Epithelial cell of proximal tubule (primary cell): ENCODE results near the gene SLC35B2. TPM values are rescaled to one million over a fixed set of nuclear protein-coding genes. Genes with fewer than 3 reads are reported as not detected.

ENCODE experiments used
- DNase-seq: peaks from one replicate; pipeline ENCODE4 v3.0.0-alpha.2; 2011; ENCODE audit warnings: low read depth
- H3K4me3 ChIP-seq: 2 replicates; pipeline ENCODE4 v1.5.1; 2011; ENCODE audit warnings: low read depth, mild to moderate bottlenecking, low read length
- CTCF ChIP-seq: conservative IDR thresholded peaks from 2 replicates; pipeline ENCODE4 v1.5.1; 2012; ENCODE audit warnings: low read depth, mild to moderate bottlenecking, low read length
- total RNA-seq: library from RNA; depleted of rRNA; stranded (reverse); fragments of >200 nt; gene quantifications from 2 replicates; pipeline ENCODE4 v1.2.3, GENCODE V29; 2015

Gene SLC35B2
- total RNA-seq, 1 donor from 2014 or later: 70.9 TPM

DNA sequence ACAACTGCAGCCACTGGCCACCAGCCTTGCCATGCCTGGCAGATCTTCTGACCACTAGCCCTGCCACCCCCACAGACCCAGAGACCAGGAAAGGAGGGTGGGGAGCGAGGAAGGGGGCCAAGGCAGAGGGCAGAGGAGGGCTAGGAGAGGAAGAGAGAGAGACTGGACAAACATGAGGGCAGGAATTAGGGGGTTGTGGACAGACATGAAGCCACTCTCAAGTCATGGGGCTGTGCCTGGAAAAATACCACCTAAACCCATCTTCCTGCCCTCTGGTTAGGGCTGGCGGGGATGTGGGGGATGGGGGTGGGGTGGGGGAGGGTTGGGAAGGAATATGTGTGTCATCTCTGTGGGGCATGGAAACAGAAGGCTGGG, 35.4 kb downstream of the SLC35B2 start:
- no peak for TF ChIP-seq CTCF
- DNase-seq: no peak
- peak overlapping the region; percentile 27 for H3K4me3 ChIP-seq

- DNase-seq: no peak
- TF ChIP-seq CTCF: peak; percentile 87
- peak overlapping the region; percentile 27 for H3K4me3 ChIP-seq
Observed at GRCh38 chr6:44221291-44221960, 35.9 kb downstream of the SLC35B2 start.

DNA sequence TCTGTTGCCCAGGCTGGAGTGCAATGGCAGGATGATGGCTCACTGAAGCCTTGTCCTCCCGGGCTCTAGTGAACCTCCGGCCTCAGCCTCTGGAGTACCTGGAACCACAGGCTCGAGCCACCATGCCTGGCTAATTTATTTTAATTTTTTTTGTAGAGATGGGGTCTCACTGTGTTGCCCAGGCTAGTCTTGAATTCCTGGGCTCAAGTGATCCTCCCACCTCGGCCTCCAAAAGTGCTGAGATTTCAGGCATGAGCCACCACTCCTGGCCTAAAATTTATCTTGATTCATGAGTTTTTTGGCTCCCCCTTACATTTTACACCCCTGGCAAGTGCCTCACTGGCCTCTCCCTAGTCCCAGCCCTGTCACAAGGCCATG, 36.4 kb downstream of the SLC35B2 start:
- DNase-seq: no peak
- H3K4me3 ChIP-seq: no peak overlapping the region
- no peak for TF ChIP-seq CTCF

DNA sequence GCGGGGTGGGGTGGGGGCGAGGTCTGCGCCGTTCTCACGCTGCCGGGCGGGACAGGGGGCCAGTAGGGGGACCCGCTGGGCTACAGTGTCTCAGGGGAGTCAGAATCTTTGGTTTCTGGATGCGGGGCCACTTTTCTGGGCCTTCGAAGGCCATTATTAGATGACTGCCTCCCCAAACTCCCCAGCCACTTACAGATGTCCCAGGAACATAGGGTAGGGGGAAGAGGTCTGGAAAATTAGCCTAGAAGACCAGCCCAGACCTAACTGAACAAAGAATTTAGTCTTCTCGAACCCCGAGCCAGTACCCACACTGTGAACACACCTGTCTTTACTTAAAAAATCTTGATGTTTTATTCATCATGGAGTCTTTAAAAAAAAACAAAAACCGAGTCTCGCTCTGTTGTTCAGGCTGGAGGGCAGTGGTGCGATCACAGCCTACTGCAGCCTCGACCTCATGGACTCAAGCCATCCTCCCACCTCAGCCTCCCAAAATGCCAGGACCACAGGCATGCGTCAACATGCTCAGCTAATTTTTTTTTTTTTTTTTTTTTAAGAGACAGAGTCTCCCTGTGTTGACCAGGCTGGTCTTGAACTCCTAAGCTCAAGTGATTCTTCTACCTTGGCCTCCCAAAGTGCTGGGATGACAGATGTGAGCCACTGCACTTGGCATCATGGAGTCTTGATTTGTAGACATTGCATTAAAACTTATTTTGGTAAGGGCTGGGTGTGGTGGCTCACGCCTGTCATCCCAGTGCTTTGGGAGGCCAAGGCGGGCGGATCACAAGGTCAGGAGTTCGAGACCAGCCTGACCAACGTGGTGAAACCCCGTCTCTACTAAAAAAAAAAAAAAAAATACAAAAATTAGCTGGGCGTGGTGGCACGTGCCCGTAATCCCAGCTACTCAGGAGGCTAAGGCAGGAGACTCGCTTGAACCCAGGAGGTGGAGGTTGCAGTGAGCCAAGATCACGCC, 37.2 kb downstream of the SLC35B2 start:
- DNase-seq: no peak
- TF ChIP-seq CTCF: no peak
- peak overlapping the region; percentile 72 for H3K4me3 ChIP-seq

GRCh38 chr6:44219053-44219814, 38.1 kb downstream of the SLC35B2 start:
- no peak for TF ChIP-seq CTCF
- H3K4me3 ChIP-seq: peak overlapping the region; percentile 72
- DNase-seq: no peak

GRCh38 chr6:44217332-44218143, 39.8 kb downstream of the SLC35B2 start:
- no peak overlapping the region for H3K4me3 ChIP-seq
- DNase-seq: no peak

More at GRCh38 chr6:44217332-44218143, 39.8 kb downstream of the SLC35B2 start:
- no peak for TF ChIP-seq CTCF
